Stimulated activated CD8-positive, alpha-beta memory T cell treated with anti-CD3 and anti-CD28 coated beads, Interleukin-7, amount 100 ng/mL, for 1 hour (primary cell): Measurements from ENCODE around the gene VASH1.

ENCODE experiments used
- DNase-seq, 2 donors: peaks; one replicate each; pipeline ENCODE4 v3.0.0-alpha.2; 2020; ENCODE audit warnings: low read depth in 2 of 2

VASH1 gene

DNA sequence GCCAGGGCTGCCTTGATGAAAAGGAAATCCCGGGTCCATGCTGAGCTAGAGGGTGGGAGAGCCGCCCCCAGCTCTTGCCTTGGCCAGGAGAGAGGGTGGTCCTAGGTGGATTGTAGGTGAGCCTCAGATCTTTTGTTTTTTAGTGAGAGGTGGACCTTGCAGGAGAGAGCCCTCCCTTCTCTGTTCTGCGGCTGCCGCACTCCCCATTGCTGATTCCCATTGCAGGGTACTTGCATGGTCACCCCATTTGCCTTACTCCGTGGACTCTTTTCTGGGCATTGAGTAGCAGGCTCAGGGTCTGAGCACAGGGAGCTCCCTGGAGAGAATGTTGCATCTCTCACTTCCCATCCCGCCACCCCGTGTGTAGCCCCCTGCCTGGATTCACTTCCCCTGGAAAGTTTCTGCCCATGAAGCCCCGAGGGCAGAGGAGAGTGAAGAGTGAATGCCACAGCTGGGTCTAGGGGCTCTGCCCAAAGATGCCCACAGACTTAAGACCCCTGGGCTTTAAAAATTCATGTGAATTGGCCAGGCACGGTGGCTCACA is 10.2 kb downstream of the VASH1 start:
- no peak for DNase-seq

DNA sequence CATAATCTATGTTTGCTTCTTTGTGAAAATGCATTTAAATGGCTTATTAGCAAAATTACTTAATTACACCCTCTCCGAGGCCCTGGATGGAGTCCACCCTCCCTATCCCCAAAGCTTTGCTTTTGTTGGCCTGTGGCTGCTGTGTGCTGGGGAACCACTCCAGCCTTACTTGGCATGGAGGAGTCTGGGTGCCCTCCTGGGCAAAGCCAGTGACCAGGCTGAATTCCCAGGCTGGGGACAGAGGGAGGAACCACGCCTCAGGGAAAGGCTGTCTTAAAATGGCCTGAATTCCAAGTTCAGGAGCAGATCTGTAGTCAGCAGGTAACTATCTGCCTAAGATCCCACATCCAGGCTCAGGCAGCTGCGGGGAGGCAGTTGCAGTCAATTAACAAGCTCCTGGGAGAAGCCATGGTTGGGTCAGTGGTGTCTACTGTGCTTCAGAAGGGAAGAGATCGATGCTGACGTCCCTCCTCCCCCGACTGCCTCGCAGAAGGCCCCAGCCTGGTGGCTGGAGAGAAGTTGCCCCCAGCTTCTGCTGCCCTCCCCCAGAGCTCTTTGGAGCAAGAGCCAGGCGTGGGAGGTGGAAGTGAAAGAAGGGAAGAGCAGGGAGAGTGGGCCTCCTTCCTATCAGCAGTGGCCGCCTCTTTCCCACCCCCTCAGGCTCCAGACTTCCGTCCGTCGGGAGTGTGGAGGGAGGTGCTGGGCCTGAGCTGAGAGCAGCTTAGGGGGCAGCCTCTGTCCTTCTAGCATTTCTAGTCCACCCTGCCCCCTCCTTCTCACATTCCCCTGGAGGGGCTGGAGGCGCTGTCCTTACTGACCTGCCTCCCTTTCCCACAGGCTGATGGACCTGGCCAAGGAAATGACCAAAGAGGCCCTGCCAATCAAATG is 11.3 kb downstream of the VASH1 start:
- no peak for DNase-seq

GRCh38 chr14:76773188-76773885 is 12.1 kb downstream of the VASH1 start:
- no peak for DNase-seq

DNA sequence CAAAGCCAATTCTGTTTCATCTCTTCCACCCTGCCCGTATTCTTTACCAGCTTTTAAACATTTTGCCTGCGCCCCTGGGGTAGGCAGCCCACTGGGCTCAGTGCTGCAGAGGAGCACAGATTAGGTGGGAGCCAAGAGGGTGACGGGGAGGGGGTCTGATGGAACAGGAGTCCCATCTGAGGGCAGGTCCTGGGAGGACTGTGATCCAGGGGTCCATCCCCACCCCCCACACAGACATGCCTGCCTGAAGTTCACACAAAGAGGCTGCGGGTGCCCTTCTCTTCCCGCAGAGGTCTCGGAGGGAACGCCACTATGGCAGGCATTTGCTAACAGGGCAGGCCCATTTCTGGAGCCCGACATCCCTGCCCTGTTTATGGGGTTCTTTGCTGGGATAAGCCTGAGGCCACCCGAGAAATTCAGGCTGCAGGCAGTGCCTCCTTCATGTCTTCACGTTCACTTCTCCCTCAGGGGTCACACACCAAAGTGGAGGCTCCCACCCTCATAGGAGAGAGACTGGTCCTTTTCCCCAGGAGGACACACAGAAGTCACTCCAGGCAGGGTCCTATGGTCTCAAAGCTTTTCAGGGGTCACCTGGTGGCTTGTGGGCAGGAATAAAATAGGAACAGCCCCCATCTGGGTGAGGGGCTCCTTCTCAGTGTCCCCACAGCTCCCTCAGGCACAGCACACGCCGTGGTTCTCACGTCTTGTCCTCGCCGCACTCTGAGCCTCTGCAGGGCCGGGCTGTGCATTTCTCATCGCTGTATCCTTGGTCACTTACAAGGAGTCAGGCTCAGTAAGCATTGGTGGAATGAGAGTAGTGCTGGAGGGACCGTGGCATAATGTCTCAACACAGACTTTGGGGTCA is 12.9 kb downstream of the VASH1 start:
- DNase-seq: no peak

GRCh38 chr14:76774821-76775694 is 13.8 kb downstream of the VASH1 start:
- DNase-seq: no peak

- DNase-seq: no peak
Observed at GRCh38 chr14:76775695-76776427, 14.6 kb downstream of the VASH1 start.

- no peak for DNase-seq
Observed at GRCh38 chr14:76776428-76777251, 15.4 kb downstream of the VASH1 start.

- DNase-seq: no peak
Observed at GRCh38 chr14:76777721-76778120, 16.5 kb downstream of the VASH1 start.

DNA sequence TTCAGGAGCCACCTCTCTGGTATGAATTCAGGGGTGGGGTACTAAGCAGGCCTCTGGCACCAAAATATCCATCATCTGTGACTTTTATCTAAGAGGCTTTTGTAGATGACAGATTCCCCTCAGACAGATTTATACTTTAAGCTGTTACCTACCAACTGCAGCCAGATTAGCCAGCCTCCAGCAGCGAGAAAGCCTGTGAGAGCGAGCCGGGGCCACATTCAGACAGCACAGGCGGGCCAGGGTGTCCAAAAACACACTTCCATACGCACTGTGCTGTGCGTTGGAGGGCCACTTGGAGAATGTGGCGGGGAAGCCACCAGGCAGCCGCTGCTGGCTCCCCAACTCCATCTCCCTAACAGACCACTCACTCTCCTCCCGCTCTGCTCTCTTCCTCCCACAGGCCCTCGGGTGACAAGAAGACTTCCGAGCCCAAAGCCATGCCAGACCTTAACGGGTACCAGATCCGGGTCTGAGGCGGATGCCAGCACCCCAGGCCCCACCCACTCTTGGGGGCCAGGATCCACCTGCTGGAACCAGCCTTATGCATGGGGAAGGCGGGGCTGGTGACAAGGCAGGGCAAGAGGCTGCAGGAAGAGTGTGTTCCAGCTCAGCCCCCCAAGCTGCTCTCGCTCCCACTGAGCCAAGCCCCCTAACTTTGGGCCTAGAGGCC is 17.4 kb downstream of the VASH1 start:
- no peak for DNase-seq

- DNase-seq: no peak
Observed at GRCh38 chr14:76779221-76780057, 18.2 kb downstream of the VASH1 start.

GRCh38 chr14:76780058-76780345 is 18.7 kb downstream of the VASH1 start:
- no peak for DNase-seq

GRCh38 chr14:76780360-76780759 is 19.1 kb downstream of the VASH1 start:
- no peak for DNase-seq

DNA sequence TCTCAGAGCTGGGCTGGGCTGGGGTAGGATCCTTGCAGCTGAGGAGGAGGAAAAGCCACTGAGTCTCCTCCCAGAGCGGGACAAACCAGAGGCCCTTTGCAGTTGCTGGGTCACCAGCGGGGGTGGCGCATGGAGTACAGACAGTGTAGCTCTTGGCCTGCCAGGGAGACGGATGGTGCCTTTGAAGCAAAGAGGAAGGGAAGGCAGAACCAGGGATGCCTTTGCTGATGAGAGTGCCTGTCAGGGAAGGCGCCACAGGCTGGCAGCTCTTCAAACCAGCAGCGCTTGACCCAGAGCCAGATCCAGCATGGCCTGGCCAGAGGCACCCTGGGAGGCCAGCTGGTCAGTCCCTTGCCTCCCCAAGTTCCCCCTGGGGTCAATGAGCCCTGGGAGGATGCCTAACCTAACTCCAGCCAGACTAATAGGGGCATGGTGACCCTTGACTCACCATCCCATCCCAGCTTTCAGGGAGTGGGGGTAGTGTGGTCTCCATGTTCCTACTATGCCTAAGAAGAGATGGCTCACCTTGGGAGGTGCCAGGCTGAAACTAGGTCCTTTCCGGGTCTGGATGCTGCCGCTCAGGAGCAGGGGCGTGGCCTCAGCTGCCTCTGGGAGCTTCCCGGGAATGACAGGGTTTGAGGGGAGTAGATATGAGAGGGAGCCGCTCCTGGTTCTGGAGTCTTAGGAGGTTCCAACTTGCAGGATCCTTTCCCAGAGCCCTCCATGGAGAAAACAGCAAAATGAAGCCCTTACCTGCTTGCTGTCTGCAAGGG is 19.8 kb downstream of the VASH1 start:
- no peak for DNase-seq

DNA sequence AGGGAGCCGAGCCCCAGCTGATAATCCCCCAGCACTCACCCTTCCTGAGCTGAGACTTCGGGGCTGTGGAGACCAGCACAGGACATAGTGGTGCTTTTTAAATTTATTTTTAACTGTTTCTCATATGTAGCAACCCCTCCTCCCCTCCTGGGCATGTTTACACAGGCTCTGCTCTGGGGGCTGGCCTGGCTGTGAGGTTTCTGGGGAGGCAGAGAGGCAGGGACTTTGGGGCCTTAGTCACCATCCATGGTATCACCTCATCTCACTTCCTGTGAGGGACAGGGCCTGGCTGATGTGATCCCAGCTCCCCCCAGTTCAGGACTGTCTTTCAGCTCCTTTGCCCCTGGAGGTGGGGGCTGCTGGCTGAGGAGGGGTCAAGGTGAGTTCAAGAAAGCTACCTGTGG is 20.4 kb downstream of the VASH1 start:
- DNase-seq: no peak

GRCh38 chr14:76782115-76782884 is 21.0 kb downstream of the VASH1 start:
- DNase-seq: no peak

GRCh38 chr14:76782885-76783566 is 21.8 kb downstream of the VASH1 start:
- no peak for DNase-seq
